Fibroblast of skin of back (primary cell): Measurements from ENCODE around the gene GOLGA6L10.

Experiments
- DNase-seq: peaks from one replicate; pipeline ENCODE4 v3.0.0-alpha.2; 2013

Gene GOLGA6L10

DNA sequence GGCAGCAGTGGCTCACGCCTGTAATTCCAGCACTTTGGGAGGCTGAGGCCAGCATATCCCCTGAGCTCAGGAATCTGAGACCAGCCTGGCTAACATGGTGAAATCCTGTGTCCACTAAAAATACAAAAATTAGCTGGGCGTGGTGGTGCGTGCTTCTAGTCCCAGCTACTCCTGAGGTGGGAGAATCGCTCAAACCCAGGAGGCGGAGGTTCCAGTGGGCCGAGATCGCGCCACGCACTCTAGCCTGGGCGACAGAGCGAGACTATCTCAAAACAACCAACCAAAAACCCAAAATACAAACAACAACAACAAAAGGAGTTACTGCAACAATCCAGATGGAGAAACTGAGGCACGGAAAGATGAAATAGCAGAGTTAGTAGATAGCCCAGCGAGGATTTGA is 51.2 kb downstream of the GOLGA6L10 start:
- DNase-seq = no peak

DNA sequence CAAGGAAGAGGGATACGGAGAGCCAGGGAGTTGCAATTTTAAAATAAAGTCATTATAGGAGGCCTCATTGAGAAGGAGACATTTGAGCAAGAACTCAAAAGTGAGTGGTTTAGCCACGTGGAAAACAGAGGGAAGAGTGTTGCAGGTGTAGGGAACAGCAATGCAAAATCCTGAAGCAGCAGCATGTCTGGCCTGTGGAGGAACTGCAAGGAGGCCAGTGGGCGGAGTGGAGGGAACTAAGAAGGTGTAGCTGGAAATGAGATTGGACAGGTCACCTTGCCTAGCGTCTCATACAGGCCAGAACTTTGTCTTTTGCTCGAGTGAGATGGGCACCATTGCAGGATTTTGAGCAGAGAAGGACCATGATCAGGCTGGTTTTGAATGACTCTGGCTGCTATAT is 51.7 kb downstream of the GOLGA6L10 start:
- no peak for DNase-seq

DNA sequence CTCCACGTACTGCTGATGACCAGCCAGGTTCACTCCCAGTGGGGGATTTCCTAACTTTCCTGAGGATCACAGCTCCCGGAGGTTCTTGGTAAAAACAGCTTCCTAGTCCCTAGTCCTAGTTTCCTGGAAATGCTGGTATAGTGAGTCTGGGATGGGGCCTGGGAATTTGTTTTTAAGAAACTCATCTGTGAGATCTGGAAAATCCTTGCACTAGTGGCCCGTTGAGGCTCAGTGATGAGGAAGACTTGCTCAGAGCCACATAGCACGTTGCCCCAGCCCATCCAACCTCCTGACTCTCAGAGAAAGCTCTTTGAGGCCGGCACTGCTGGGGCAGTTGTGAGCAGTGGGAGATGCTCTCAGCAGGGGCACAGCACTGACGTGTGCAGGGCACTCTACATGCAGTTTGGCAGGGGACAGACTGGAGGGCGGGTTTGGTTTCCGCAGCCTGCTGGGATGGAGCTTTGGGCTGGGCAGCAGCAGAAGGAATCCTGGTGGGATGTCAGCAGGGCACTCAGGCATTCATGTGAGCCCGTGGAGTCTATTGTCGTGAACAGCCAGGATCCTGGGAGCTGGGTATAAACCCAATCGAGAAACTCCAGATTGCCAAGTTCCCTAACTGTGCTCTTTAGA is 55.1 kb downstream of the GOLGA6L10 start:
- DNase-seq = no peak

DNA sequence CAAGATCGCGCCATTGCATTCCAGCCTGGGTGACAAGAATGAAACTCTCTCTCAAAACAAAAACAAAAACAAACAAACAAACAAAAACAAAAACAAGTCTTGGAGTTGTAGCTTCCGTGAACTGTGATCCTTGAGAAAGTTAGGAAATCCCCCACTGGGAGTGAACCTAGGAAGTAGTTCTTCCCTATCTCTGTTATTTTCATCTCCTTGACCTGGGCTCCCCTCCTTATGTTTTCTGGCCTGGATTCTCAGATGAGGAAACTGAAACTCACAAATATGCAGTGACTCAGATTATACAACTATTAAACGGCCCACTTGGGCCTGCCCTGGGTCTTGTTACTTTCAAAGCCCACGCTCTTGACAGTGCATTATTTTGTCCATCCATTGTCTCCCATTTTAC is 57.0 kb downstream of the GOLGA6L10 start:
- DNase-seq = no peak
